ENCODE results near the gene NGF.

GRCh38 chr1:115337276-115337632 lies 795 bp downstream of the NGF start:
- TF ChIP-seq SIN3A (IDR thresholded peaks at IDR 0.05; ENCODE audit: borderline replicate concordance in 2 of 2, control insufficient read depth in 1 of 2, low read depth in 2 of 2, low read length in 2 of 2) (no peak), MCM7 (IDR thresholded peaks at IDR 0.05) (no peak), KAT2B (IDR thresholded peaks at IDR 0.05; ENCODE audit: low read depth, low read length) (no peak)
